ENCODE results near the gene SLC10A3.

GRCh38 chrX:154443479-154443910 lies 46.9 kb downstream of the SLC10A3 start:
- TF ChIP-seq ZNF23 (tag by site-specific recombination; IDR thresholded peaks at IDR 0.05; ENCODE audit: borderline replicate concordance): no peak
- no peak for TF ChIP-seq GLIS1 (tag by site-specific recombination; IDR thresholded peaks at IDR 0.05)
- TF ChIP-seq ZNF24 (tag by site-specific recombination; IDR thresholded peaks at IDR 0.05): no peak
- TF ChIP-seq CTCF (tag by site-specific recombination; IDR thresholded peaks at IDR 0.05): no peak
- no peak for TF ChIP-seq ZNF48 (tag by site-specific recombination; IDR thresholded peaks at IDR 0.05)
- TF ChIP-seq SETDB1 (IDR thresholded peaks at IDR 0.05; ENCODE audit: insufficient read length, low read length): no peak
- no peak for TF ChIP-seq ZNF501 (tag by site-specific recombination; IDR thresholded peaks at IDR 0.05)
- no peak for TF ChIP-seq ZNF423 (tag by site-specific recombination; IDR thresholded peaks at IDR 0.05)

Measured in HEK293 (cell line).